ENCODE measurements around the gene KPNA2.
"Not testable (repeated sequence)": the region's sequence is repeated elsewhere in the genome, so short reads cannot be mapped to it uniquely, and the experiment has no call there.

Gene KPNA2

GRCh38 chr17:68070582-68071444 lies 35.3 kb downstream of the KPNA2 start:
- ATAC-seq, H3K4me3 Mint-ChIP-seq, H3K9me3 Mint-ChIP-seq, H3K36me3 Mint-ChIP-seq, H3K27ac Mint-ChIP-seq, H3K27me3 Mint-ChIP-seq, H3K4me1 Mint-ChIP-seq: not testable (repeated sequence)

GRCh38 chr17:68074279-68074678 lies 38.7 kb downstream of the KPNA2 start:
- H3K36me3 Mint-ChIP-seq: no peaks in the 10 kb centered on the region
- H3K9me3 Mint-ChIP-seq: no peaks in the 10 kb centered on the region
- H3K27me3 Mint-ChIP-seq: no peaks in the 10 kb centered on the region
- H3K27ac Mint-ChIP-seq: no peak overlapping the region
- H3K4me3 Mint-ChIP-seq: no peak overlapping the region
- no peaks in the 10 kb centered on the region for H3K4me1 Mint-ChIP-seq
- no peak for ATAC-seq

- not testable (repeated sequence) for H3K4me3 Mint-ChIP-seq, H3K27ac Mint-ChIP-seq, ATAC-seq, H3K9me3 Mint-ChIP-seq, H3K4me1 Mint-ChIP-seq, H3K36me3 Mint-ChIP-seq, H3K27me3 Mint-ChIP-seq
Observed at GRCh38 chr17:68075953-68076607, 40.5 kb downstream of the KPNA2 start.

- H3K9me3 Mint-ChIP-seq, ATAC-seq, H3K4me3 Mint-ChIP-seq, H3K36me3 Mint-ChIP-seq, H3K27ac Mint-ChIP-seq, H3K4me1 Mint-ChIP-seq, H3K27me3 Mint-ChIP-seq: not testable (repeated sequence)
Observed at GRCh38 chr17:68077498-68077897, 42.0 kb downstream of the KPNA2 start.

- no peak for ATAC-seq
- Mint-ChIP-seq H3K9me3 (no peaks in the 10 kb centered on the region), H3K4me3 (no peak overlapping the region), H3K4me1 (peaks cover 4% of the 10 kb centered on the region), H3K27me3 (no peaks in the 10 kb centered on the region), H3K36me3 (no peaks in the 10 kb centered on the region), H3K27ac (no peak overlapping the region)
Observed at GRCh38 chr17:68080411-68081150, 45.0 kb downstream of the KPNA2 start.

- not testable (repeated sequence) for H3K27ac Mint-ChIP-seq
Observed at GRCh38 chr17:68081305-68082265, 46.0 kb downstream of the KPNA2 start.

GRCh38 chr17:68085771-68086381 lies 50.3 kb downstream of the KPNA2 start:
- peak overlapping the region; percentile 12 for H3K4me3 Mint-ChIP-seq
- H3K27me3 Mint-ChIP-seq: no peaks in the 10 kb centered on the region
- ATAC-seq: peak; percentile 83
- no peaks in the 10 kb centered on the region for H3K9me3 Mint-ChIP-seq
- no peaks in the 10 kb centered on the region for H3K36me3 Mint-ChIP-seq
- peaks cover 43% of the 10 kb centered on the region for H3K4me1 Mint-ChIP-seq
- H3K27ac Mint-ChIP-seq: peak overlapping the region; percentile 92

More at GRCh38 chr17:68081305-68082265, 46.0 kb downstream of the KPNA2 start:
- not testable (repeated sequence) for H3K27me3 Mint-ChIP-seq, H3K9me3 Mint-ChIP-seq, H3K4me3 Mint-ChIP-seq, H3K36me3 Mint-ChIP-seq, ATAC-seq
- peaks cover 14% of the 10 kb centered on the region for H3K4me1 Mint-ChIP-seq

- Mint-ChIP-seq H3K4me3 (peak overlapping the region; percentile 12), H3K4me1 (peaks cover 43% of the 10 kb centered on the region), H3K27ac (peak overlapping the region; percentile 92)
- not testable (repeated sequence) for H3K9me3 Mint-ChIP-seq, H3K27me3 Mint-ChIP-seq, H3K36me3 Mint-ChIP-seq
- peak; percentile 25 for ATAC-seq
Observed at GRCh38 chr17:68086666-68087065, 51.1 kb downstream of the KPNA2 start.

GRCh38 chr17:68087131-68087623 lies 51.6 kb downstream of the KPNA2 start:
- Mint-ChIP-seq H3K4me3 (peak overlapping the region; percentile 12), H3K4me1 (peaks cover 43% of the 10 kb centered on the region), H3K27ac (peak overlapping the region; percentile 92)
- not testable (repeated sequence) for H3K36me3 Mint-ChIP-seq, H3K27me3 Mint-ChIP-seq, H3K9me3 Mint-ChIP-seq
- ATAC-seq: peak; percentile 73

- Mint-ChIP-seq H3K4me1 (peaks cover 43% of the 10 kb centered on the region), H3K36me3 (no peaks in the 10 kb centered on the region), H3K27me3 (no peaks in the 10 kb centered on the region), H3K27ac (peak overlapping the region; percentile 92), H3K9me3 (no peaks in the 10 kb centered on the region), H3K4me3 (no peak overlapping the region)
- no peak for ATAC-seq
Observed at GRCh38 chr17:68087851-68088250, 52.3 kb downstream of the KPNA2 start.

GRCh38 chr17:68089881-68090280 lies 54.3 kb downstream of the KPNA2 start:
- H3K36me3 Mint-ChIP-seq: no peaks in the 10 kb centered on the region
- peaks cover 43% of the 10 kb centered on the region for H3K4me1 Mint-ChIP-seq
- no peak overlapping the region for H3K4me3 Mint-ChIP-seq
- H3K27ac Mint-ChIP-seq: peak overlapping the region; percentile 21
- H3K9me3 Mint-ChIP-seq: no peaks in the 10 kb centered on the region
- H3K27me3 Mint-ChIP-seq: no peaks in the 10 kb centered on the region
- ATAC-seq: no peak

GRCh38 chr17:68094481-68095078 lies 59.0 kb downstream of the KPNA2 start:
- H3K9me3 Mint-ChIP-seq: no peaks in the 10 kb centered on the region
- ATAC-seq: no peak
- H3K4me3 Mint-ChIP-seq: no peak overlapping the region
- H3K4me1 Mint-ChIP-seq: peaks cover 6% of the 10 kb centered on the region
- H3K27me3 Mint-ChIP-seq: no peaks in the 10 kb centered on the region
- H3K27ac Mint-ChIP-seq: no peak overlapping the region
- no peaks in the 10 kb centered on the region for H3K36me3 Mint-ChIP-seq

GRCh38 chr17:68095205-68095811 lies 59.8 kb downstream of the KPNA2 start:
- Mint-ChIP-seq H3K9me3 (no peaks in the 10 kb centered on the region), H3K4me3 (no peak overlapping the region), H3K4me1 (no peaks in the 10 kb centered on the region), H3K27ac (no peak overlapping the region), H3K27me3 (no peaks in the 10 kb centered on the region), H3K36me3 (no peaks in the 10 kb centered on the region)
- no peak for ATAC-seq

All from stimulated activated memory B cell treated with anti-CD40 and anti-IgM and Interleukin-4, amounts not matched to agents 10 μg/mL and 1 μg/mL and 100 μg/mL, for 72 hours (primary cell).